Gastroesophageal sphincter (tissue), 3 donors: ENCODE data around the gene NLRP7.
"Not testable (repeated sequence)": the region's sequence is repeated elsewhere in the genome, so short reads cannot be mapped to it uniquely, and the experiment has no call there.

ENCODE experiments used
- EP300 ChIP-seq: sonication (generic); formaldehyde crosslinking; IDR thresholded peaks from one replicate; pipeline ENCODE4 v1.6.1; 2017; ENCODE audit warnings: antibody characterized with exemption, mild to moderate bottlenecking
- POLR2A ChIP-seq, 2 donors: fragments of 450-650 bp; IDR thresholded peaks; one replicate each; pipeline ENCODE4 v1.6.1; 2017; ENCODE audit warnings: antibody characterized with exemption in 2 of 2, mild to moderate bottlenecking in 2 of 2, moderate library complexity in 1 of 2
- POLR2AphosphoS5 ChIP-seq: sonication (generic); formaldehyde crosslinking; IDR thresholded peaks from one replicate; pipeline ENCODE4 v1.6.1; 2017; ENCODE audit warnings: antibody characterized with exemption
- TF ChIP-seq, protein P1 (sequence below), 4 experiments: fragments of 200-600 bp in 2 of 4; fragments of 450-650 bp in 2 of 4; sonication (generic) in 1 of 4; IDR thresholded peaks; one replicate each; pipeline ENCODE4 v1.5.1; 2017 to 2019; ENCODE audit warnings: antibody characterized with exemption in 4 of 4, mild to moderate bottlenecking in 2 of 4, moderate library complexity in 2 of 4

DNA sequence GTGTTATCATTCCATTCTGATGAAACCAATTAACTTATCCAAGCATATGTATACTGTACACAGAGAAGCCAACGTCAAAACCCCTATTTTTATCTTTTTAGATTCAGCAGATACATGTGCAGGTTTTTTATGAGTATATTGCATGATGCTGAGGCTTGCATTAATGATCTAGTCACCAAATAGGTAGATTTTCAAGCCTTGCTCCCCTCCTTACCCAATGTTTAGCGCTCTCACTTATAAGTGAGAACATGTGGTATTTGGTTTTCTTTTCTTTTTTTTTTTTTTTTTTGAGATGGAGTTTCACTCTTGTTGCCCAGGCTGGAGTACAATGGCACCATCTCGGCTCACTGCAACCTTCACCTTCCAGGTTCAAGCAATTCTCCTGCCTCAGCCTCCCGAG, 43.1 kb downstream of the NLRP7 start:
- TF ChIP-seq, protein P1, sequence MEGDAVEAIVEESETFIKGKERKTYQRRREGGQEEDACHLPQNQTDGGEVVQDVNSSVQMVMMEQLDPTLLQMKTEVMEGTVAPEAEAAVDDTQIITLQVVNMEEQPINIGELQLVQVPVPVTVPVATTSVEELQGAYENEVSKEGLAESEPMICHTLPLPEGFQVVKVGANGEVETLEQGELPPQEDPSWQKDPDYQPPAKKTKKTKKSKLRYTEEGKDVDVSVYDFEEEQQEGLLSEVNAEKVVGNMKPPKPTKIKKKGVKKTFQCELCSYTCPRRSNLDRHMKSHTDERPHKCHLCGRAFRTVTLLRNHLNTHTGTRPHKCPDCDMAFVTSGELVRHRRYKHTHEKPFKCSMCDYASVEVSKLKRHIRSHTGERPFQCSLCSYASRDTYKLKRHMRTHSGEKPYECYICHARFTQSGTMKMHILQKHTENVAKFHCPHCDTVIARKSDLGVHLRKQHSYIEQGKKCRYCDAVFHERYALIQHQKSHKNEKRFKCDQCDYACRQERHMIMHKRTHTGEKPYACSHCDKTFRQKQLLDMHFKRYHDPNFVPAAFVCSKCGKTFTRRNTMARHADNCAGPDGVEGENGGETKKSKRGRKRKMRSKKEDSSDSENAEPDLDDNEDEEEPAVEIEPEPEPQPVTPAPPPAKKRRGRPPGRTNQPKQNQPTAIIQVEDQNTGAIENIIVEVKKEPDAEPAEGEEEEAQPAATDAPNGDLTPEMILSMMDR (IDR thresholded peaks at IDR 0.05): not testable (repeated sequence)
- not testable (repeated sequence) for TF ChIP-seq POLR2AphosphoS5; POLR2A (IDR thresholded peaks at IDR 0.05); EP300
